ENCODE results near the gene DTNBP1. TPM values are rescaled to one million over a fixed set of nuclear protein-coding genes. Genes with fewer than 3 reads are reported as not detected.

The DTNBP1 gene
- total and polyA plus RNA-seq, 3 donors from 2014 or later = 21.8 to 25.4 (median 22.6) TPM

DNA sequence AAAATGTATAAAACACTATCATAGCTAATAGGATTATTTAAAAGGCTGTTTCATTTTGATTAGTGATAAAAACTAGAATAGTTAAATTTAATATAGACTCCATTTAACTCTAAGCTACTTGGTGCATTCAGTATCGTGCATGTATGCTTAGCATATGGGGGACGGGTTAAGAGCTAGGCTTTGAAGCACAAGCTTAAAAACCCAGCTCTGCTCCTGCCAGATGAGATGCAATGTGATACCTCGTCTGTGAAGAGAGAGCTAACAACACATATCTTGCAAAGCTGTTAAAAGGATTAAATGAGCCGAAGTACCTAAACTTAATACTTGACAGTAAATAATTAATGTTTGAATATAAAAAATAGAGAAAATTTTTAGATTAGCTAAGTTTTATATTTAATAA lies 42.2 kb downstream of the DTNBP1 start:
- Histone ChIP-seq H3K36me3 (ENCODE audit: low read depth, missing control alignments) (no peaks in the 10 kb centered on the region), H3K9me3 (no peaks in the 10 kb centered on the region), H3K4me1 (peaks cover 26% of the 10 kb centered on the region), H3K27ac (no peak overlapping the region), H3K4me3 (no peak overlapping the region), H3K27me3 (no peaks in the 10 kb centered on the region)
- TF ChIP-seq, protein P1, sequence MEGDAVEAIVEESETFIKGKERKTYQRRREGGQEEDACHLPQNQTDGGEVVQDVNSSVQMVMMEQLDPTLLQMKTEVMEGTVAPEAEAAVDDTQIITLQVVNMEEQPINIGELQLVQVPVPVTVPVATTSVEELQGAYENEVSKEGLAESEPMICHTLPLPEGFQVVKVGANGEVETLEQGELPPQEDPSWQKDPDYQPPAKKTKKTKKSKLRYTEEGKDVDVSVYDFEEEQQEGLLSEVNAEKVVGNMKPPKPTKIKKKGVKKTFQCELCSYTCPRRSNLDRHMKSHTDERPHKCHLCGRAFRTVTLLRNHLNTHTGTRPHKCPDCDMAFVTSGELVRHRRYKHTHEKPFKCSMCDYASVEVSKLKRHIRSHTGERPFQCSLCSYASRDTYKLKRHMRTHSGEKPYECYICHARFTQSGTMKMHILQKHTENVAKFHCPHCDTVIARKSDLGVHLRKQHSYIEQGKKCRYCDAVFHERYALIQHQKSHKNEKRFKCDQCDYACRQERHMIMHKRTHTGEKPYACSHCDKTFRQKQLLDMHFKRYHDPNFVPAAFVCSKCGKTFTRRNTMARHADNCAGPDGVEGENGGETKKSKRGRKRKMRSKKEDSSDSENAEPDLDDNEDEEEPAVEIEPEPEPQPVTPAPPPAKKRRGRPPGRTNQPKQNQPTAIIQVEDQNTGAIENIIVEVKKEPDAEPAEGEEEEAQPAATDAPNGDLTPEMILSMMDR (IDR thresholded peaks at IDR 0.05) = no peak
- TF ChIP-seq POLR2A (IDR thresholded peaks at IDR 0.05) = no peak
- no peak for DNase-seq
- intact Hi-C loops (cut with DNase I; ENCODE audit: low total_unique reads) = no loop called here
- WGBS, 2 donors = 64 to 74% methylated on average over 4 of the region's 4 CpGs

DNA sequence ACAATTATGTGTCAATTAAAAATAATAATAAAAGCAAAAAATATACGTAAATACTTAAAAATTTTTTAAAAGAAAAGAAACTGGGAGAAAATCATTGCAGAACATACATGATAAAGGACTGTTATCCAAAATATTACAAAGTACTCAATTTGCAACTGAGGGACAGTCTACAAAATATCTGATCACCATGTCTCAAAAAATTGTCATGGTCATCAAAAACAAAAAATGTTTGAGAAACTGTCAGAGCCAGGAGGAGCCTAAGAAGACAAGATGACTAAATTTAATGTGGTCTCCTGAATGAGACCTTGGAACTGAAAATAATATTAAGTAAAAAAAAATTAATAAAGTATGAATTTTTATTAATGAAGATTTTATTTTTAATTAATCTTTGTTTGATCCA lies 43.5 kb downstream of the DTNBP1 start:
- Histone ChIP-seq H3K4me3 (no peak overlapping the region), H3K4me1 (peaks cover 26% of the 10 kb centered on the region), H3K36me3 (ENCODE audit: low read depth, missing control alignments) (no peaks in the 10 kb centered on the region), H3K27me3 (no peaks in the 10 kb centered on the region), H3K27ac (no peak overlapping the region), H3K9me3 (no peaks in the 10 kb centered on the region)
- WGBS, 2 donors = 75 to 82% methylated on average over 1 of the region's 1 CpG
- TF ChIP-seq, protein P1 (IDR thresholded peaks at IDR 0.05) = no peak
- TF ChIP-seq POLR2A (IDR thresholded peaks at IDR 0.05) = no peak
- DNase-seq = no peak
- intact Hi-C loops (cut with DNase I; ENCODE audit: low total_unique reads) = no loop called here

DNA sequence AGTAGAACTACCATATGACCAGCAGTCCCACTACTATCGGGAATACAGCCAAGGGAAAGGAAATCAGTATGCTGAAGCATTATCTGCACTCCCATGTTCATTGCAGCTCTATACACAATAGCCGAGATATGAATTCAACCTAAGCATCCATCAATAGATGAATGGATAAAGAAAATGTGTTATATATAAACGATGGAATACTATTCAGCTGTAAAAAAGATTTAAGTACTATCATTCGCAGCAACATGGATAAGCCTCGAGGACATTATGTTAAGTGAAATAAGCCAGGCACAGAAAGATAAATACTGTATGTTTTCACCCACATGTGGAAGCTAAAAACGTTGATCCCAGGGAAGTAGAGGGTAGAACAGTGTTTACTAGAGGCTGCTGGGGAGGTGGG lies 44.1 kb downstream of the DTNBP1 start:
- DNase-seq = no peak
- intact Hi-C loops (cut with DNase I; ENCODE audit: low total_unique reads) = no loop called here
- H3K4me3 ChIP-seq = no peak overlapping the region
- TF ChIP-seq, protein P1 (IDR thresholded peaks at IDR 0.05) = no peak
- WGBS, 2 donors = 89 to 92% methylated on average over 6 of the region's 6 CpGs
- no peaks in the 10 kb centered on the region for H3K27me3 ChIP-seq
- peaks cover 26% of the 10 kb centered on the region for H3K4me1 ChIP-seq
- H3K27ac ChIP-seq = no peak overlapping the region
- H3K36me3 ChIP-seq (ENCODE audit: low read depth, missing control alignments) = no peaks in the 10 kb centered on the region
- H3K9me3 ChIP-seq = no peaks in the 10 kb centered on the region

DNA sequence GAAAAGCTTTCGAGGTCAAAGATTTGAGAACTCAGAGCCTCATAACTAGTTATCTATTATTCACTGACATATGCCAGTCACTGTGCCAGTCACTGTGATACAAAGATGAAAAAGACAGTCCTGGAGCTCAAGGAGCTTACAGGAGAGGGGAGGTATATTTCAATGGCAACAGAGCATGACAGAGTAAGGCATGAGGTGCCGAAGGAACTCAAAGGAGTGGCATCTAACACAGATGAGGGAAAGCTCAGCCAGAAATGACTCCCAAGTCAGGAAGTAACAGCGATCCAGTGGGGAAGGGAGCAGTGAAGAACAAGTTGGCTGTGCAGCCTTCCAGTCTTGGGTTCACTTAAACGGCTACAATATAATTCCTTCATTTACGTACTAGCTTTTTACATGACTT lies 46.6 kb downstream of the DTNBP1 start:
- no peak overlapping the region for H3K27ac ChIP-seq
- TF ChIP-seq, protein P1 (IDR thresholded peaks at IDR 0.05) = no peak
- DNase-seq = no peak
- H3K36me3 ChIP-seq (ENCODE audit: low read depth, missing control alignments) = no peaks in the 10 kb centered on the region
- H3K27me3 ChIP-seq = no peaks in the 10 kb centered on the region
- intact Hi-C loops (cut with DNase I; ENCODE audit: low total_unique reads) = no loop called here
- H3K4me3 ChIP-seq = no peak overlapping the region
- H3K4me1 ChIP-seq = peaks cover 7% of the 10 kb centered on the region
- 81% methylated on average over 5 of the region's 5 CpGs for WGBS, 2 donors
- H3K9me3 ChIP-seq = no peaks in the 10 kb centered on the region

DNA sequence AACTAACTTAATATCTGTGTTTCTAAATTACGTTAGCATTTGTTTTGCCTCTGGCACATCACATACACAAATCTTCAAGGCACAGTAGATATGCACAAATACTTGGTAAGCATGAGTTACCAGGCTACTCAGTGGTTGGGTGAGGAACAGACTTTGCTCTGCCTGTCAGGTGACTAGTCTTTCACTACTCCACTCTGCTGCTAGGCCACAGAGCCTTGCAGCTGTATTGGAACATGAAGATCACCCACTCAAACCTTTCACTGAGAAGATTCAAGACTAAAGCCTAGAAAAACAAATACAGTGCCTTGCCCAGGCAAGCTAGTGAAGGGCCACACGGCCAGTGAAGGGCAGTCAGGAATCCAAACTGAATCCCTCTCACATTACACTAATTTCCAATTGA lies 47.0 kb downstream of the DTNBP1 start:
- Histone ChIP-seq H3K4me3 (no peak overlapping the region), H3K4me1 (peaks cover 2% of the 10 kb centered on the region), H3K27ac (no peak overlapping the region), H3K9me3 (no peaks in the 10 kb centered on the region), H3K36me3 (ENCODE audit: low read depth, missing control alignments) (no peaks in the 10 kb centered on the region), H3K27me3 (no peaks in the 10 kb centered on the region)
- TF ChIP-seq POLR2A (IDR thresholded peaks at IDR 0.05) = no peak
- TF ChIP-seq, protein P1 (IDR thresholded peaks at IDR 0.05) = no peak
- WGBS, 2 donors = 80 to 85% methylated on average over 2 of the region's 2 CpGs
- DNase-seq = no peak
- intact Hi-C loops (cut with DNase I; ENCODE audit: low total_unique reads) = no loop called here

All from testis (tissue), 3 donors.